ENCODE results near the gene ITPKB.
A peak's percentile ranks its signal among the peaks of the same experiment; 100 is the strongest.
"Not testable (repeated sequence)": the region's sequence is repeated elsewhere in the genome, so short reads cannot be mapped to it uniquely, and the experiment has no call there.

Gene ITPKB

DNA sequence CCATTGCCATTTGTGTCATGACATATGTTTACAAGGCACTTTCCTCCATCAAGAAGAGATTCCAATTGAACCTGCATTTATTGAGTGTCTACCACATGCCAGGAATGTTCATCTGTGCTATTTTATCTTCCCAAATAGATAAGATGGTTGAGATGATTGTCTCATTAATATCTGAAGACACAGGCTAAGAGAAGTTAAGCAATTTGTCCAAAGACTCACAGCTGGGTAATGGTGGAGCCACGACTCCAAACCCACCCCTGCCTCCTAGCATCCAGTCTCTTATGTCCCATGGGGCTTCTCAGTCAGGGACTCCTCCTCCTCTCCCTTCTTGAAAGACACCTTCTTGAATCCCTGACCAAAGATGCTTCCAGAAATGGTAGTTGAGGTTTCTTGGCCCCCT lies 122.4 kb downstream of the ITPKB start:
- DNase-seq, result no peak

DNA sequence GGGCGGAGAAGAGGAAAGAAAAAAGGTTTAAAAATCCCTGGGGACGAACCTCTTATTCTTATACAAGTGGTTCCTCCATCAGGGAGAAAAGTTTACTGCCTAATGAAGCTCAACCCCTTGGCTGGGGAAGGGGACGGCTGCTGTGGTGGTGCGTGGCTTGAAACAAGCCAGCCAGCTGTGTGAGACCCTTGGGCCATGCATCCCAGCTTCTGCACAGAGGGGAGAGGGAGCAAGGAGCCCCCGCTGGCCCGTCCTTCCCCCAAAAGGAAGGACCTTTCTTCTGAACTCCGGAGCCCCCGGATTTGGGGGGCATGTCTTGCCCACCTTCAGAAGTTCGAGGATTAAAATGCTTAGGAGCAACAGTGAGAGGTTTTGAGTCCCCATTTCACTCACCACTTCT lies 123.2 kb downstream of the ITPKB start:
- DNase-seq, result no peak

DNA sequence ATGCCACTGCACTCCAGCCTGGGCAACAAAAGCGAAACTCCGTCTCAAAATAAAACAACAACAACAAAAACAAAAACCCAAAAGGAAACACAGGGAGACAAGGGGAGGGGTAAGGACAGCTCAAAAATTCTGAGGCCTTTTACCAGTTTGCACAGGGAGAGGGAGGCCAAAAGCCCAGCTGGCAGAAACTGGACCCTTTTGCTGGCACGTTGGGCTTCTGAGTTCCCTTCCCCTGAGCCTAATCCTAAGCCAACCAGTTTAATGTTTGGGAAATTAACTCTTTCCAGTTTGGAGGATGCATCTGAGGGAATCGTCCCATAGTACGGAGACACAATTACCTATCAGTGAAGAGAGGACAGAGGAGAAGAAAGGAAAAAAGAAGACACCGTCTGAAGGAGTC lies 127.1 kb downstream of the ITPKB start:
- DNase-seq, result not testable (repeated sequence)

DNA sequence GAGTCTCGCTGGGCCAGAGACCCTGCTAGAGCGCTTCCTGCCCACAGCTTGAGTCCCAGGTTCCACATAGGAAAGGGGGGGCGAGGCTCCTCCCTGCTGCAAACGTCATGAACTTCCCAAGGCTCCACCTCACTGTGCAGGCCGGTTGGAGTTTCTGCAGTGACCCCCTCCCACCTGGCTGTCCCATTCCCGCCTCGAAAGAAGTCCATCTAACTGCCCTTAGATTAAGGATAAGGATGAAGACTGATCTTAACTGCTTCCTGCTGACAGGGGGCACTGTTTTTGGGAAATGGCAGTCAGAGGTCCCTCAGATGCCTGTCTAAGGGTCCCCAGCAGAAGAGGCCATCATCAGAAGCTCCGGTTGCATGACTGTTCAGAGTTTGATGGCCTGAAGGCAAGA lies 127.8 kb downstream of the ITPKB start:
- DNase-seq, result no peak

DNA sequence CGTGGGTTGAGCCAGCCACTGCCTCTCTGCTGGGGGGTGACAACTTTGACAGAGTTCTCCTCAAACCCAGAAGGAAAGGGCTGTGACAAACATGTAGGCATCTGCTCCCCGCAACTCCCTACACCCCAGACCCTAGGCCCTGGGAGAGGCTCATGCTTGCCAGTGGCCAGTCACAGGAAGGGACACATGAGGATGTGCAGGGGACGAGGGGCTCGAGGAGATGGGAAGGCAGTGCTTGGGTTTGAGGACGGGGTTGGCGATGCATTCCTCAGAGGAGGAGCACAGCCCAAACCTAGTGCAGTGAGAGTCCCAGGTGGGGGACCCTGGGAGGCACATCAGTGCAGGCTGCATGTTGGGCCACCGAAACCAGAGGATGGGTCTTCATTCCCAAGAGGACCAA lies 128.4 kb downstream of the ITPKB start:
- DNase-seq, result no peak

DNA sequence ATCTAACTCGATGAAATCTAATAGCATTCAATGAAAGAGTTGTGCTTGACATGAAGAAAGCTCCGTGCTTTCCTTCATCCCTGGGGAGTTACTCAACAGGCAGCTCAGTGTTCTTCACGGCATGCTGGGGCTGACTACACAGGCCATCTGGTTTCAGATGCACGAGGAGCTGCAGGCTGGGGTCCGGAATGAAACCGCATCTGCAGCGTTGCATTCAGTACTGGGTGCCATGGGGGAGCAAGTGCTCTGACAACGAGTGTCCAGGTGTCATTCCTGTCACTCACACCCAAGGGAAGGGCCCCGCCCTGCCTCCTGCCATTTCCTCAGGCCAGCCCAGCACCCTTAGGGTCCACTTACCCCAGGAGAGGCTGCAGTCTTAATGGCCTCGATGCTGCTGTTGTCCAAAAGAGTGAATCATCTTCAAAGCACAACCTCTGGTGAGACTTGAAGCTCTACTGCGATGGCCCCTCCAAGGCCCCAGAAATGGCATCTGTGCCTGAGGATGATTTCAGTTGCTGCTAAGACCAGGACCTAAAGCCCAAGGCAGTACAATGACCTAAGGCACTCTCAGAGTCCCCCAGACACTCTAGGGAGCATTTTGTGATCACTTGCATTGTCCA lies 129.1 kb downstream of the ITPKB start:
- no peak for DNase-seq

DNA sequence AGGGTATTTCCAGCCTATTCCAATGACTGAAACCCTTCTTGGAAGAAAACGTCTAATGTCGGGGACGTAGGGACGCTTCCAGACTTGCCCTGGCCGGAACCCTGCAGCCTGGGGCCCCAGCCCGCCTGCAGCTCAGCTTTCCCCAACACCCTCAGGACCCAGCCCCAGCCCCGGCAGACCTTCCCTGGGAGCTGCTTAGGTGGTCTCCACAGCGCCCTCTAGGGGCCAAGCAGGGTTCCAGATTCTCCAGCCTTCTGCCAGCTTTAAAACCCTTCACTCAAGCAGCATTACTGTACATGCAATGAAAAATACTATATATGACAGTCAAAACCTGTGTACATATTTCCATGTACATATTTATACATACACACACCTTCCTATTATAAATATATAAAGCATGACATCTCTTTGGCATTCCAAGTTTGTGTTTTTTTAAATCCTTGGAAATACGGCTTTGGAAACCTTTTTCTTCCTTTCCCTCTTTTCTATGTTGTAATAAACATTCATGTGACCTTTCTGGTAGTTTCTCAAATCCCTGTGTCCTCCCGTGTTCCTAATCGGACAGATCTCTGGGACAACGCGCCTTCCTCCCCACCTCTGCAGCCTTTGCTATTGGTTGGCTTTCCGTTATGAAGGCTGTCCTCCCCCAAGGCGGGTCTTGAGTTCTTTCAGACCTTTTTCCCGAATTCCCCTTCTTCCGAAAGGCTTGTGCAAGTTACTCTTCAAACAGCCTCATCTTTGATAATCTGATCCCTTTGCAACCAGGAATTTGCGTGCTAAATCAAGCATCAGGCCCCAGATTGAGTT lies 130.2 kb downstream of the ITPKB start:
- peak; percentile 56 for DNase-seq

DNA sequence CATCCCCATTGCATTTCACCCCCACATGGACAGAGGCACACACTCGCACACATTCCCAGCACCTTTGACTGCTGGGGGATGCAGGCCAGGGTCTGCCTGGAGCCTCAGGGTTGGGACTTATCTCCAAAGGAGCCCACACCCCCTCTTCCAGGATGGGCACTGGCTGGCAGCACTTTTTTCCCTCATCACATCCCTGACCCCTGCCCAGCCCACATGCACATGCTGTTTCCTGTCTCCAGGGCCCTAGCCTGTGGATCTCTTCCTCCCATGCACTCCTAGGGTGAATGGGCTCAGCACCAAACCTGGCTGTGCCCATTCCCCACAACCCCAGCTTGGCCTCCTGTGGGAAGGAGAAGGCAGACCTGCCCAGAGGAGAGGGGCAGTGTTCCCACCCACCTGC lies 131.3 kb downstream of the ITPKB start:
- DNase-seq, result no peak

DNA sequence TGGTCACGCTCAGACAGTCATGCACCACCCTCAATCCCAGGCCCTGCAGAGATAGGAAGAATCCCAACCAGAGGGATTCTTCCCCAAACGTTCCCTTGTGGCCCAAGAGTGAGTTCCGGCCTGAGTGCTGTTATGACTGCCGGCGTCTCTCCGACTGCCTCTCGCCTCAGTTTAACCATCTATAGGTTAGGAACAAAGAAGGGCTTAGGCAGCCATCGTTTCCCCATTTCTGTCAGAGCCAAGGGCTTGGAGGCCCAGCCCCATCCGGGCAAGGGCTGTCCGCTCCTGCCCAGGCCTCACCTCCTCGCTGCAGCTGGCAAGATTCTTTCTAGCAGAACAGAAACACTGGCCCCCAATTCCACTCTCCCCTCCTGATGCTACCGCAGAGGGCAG lies 131.8 kb downstream of the ITPKB start:
- DNase-seq, result no peak

DNA sequence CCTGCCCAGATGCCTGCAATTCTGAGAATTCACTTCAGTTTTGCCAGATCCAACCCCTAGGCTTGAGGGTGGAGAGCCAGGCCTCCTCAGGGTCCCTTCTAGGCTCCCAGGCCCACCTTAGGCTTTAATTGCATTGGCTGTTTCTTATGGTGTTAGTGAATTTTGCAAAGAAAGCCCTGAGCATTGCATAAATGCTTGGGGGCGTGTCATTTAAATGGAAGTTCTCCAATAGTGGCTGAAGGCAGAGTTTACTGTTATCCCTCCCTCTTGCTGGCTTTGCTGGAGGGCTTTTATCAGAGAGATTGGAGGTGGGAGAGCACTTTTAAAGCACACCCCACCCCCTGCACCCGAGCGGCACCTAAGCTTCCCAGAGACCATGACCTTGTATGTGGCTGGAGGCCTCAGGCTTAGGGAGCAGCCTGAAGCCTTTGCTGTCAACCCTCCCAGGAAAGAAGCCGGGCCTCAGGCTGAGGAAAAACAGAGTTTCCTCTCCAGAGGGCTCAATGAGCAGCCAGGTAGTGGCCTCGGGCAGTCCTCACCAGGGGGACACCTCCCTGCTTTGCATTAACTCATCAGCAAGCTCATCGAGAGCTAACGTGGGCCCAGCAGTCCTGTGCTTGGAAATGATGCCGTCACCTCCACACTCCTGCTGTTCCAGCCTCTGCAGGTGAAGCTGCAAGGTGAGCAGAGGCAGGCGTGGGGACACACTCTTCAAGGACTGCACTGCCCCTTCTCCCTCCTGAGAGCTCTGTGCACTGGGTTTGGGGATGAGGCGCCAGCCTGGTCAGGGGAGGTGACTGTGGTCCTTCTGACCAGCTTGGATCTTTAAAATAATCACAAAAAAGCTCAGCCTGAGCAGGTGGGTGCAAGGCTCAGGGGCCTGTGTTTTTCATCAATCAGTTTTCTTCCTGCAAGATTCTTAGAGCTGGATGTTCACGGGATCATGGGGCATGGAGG lies 132.5 kb downstream of the ITPKB start:
- DNase-seq, result no peak

DNA sequence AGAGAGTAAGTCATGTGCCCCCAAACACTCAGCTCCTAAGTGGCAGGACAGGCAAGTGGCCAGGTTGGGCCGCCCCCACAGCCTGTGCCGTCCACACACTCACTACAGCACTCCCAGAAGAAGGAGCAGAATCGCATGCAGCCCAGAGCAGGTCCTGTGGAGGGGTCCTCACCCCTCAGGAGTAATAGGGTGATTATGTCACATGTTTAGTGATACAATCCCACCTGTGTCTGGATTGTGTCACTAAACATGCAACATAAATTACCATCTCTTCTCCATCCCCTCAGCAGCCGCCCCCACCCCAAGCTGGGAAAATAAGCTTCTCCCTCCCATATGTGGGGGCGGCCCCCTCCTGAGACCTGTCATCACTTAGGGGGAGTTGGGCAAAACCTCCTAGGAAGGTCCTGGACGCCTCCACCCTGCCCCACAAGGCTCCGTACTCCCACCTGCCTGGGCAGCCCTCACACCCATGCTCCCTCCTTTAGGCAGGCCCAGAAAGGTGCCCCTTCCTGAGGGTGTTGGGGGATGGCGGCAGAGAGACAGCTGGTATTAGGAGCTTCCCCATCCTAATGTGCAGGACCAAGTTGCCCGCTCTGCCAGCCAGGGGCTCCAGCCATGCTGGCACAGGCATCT lies 133.6 kb downstream of the ITPKB start:
- DNase-seq, result no peak

DNA sequence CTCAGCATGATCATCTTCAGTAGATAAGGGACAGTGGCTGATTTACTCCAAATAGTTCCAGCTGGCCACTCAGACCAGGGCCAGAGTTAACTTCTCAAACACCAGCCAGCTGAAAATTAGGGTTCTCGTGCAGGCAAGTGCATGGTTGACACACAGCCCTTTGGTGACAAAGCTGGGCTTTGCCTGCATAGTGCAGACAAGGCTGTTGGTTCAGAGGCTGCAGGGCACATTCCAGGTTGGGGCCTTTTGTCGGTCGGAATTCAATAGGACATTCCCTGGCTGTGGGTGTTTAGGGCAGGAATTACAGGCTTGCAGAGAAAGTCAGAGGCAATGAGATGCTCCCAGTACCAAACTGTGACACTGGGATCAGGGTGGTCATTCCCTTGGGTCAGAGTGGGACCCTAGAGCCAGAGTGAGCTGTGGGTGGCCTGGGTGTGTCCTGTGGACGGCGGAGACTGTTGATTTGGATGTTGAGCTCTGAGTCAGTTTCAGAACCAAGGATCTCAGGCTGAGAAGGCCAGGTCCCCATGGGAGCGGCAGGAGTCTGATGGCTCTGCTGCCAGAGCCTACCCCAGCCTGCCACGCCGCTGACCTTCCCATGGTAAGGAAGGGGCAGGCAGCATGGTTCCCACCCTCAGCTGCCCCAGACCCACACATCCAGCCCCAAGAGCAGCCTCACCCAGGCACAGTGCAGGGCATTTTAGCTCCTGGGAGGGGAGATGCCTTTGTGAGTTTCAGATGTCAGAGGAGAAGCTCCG lies 134.3 kb downstream of the ITPKB start:
- DNase-seq, result peak; percentile 12

DNA sequence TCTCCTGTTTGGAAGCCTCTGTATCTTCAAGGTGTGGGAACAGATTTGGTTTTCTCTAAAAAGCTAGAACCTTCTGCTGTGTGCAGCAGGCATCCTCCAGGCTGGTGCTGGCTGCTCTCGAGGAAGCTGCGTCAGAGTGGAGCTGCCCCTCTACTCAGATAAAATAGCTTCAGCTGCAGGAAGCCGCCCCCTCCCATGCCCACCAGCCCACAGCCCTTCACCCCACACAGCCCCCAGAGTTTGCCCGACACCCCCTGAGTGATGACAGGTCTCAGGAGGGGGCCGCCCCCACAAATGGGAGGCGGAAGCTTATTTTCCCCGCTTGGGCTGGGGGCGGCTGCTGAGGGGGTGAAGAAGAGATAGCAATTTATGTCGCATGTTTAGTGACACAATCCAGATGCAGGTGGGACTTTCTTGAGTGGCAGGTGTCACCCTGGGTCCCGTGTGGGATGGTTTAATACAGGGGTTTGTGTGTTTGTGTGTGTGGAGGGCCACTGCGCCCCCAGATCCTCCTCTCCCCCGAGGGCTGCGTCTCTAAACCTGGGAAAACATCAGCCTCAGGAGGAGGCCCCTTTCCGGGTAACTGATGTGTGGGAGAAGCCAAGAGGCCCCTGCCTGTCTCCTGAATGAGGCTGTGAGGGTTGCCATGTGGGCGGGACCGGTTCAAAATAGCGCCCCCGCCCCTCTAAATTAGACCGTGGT lies 135.1 kb downstream of the ITPKB start:
- DNase-seq, result no peak

DNA sequence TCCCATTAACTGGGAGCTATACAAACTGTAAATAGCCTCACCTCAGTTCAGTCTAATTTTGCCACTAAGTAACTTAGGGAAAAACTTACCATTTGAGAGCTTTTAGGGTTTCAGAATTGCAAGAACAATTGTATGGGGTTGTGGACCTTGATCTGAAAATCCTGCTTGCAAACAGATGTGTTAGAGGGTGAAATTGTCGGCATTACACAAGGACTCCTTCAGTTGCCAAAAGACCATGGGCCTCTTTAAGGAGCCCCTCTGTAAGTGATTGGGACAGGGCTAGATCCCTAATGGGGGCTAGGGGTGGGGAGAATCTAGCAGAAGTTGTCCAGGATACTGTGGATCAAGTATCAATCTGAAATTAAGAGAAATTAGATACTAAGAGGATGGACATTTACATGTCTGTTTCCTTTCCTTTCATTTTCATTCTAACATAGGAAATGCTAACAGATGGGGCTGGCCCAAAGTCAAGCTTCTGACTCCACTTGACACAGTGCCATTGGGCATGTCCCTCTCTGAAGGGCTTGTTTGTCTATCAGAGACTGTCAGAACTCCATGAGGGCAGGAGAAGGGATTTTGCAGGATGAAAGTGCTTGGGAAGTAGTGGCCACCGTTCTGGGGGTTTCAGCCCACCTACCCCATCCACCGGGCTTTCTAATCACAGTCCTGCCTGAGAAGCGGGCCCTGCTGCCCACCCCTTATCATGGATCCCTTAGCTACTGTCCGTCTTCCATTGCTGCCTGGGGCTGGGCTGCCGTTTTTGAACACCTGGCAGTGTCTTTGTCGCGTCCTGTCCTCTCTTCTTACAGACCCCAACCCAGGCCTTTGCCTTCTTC lies 135.8 kb downstream of the ITPKB start:
- DNase-seq, result peak; percentile 58

DNA sequence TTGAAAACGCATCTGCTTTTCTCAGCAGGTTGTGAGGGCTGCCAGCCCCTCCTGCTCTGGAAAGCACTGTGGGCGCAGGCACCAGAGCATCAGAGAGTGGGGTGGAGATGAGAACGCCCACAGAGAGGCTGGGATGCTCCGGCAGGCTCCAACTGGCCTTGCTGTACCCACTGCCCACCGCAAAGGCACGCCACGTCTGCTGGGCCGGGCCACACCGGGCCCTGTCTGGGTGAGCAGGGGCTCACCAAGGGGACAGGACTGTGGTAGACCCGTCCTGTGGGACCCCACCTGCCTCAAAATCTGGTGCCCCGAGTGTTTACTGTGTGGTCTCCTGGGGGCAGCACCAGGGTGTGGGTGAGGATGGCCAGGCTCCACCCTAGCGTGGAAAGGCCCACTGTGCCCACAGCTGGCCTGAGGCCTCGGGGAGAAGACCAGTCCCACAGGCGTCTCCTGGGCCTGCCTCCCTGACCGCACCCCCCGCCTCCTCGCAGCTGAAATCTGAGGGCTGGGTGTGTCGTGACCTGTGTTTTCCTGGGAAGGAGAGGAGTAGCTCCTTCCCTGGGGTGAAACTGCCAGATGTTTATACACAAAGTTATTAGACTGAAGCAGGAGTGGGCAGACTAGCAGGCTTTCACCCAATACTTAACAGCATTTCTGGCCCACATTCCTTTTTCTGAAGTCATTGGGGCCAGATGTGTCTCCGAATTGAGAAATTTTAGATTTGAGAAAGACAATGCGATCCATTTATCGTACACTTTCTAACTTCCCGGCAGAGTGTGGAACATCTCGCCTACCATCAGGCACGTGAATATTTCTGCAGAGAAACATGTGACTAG lies 136.7 kb downstream of the ITPKB start:
- DNase-seq, result peak; percentile 79

DNA sequence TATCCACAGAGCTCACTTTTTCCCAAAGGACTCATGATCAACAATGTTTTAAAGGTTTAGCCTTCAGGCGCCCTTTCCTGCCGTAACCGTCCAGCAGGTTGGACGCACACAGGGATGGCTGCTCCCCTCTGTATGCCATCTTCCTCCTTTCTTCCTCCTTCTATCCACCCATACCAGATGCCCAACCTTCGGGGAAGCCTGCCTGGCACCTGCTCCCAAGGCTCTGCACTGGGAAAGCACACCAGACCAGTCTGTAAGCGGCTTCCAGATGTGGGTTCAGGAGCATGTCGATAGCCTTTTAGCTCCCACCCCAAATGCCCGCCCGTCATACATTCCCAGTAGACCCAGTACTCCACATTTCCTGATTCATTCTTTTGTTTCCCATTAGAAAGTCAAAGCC lies 137.6 kb downstream of the ITPKB start:
- DNase-seq, result no peak

DNA sequence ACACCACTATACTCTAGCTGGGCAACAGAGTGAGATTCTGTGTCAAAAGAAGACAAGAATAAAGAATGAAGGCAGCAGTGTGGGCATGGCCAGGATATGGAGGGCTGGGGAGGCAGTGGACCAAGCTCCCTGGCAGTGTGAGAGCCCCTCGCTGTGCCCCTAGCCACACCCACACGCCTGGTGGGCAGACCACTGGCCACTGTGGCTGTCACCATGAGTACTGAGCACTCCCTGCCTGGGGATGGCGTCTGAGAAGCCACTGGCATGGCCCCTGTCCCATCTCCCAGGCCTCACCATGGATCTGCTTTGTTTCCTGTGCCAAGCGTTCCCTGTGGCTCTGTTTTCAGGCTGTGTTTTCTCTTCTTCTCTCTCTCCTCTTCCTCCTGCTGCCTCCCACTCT lies 138.8 kb downstream of the ITPKB start:
- DNase-seq, result no peak

DNA sequence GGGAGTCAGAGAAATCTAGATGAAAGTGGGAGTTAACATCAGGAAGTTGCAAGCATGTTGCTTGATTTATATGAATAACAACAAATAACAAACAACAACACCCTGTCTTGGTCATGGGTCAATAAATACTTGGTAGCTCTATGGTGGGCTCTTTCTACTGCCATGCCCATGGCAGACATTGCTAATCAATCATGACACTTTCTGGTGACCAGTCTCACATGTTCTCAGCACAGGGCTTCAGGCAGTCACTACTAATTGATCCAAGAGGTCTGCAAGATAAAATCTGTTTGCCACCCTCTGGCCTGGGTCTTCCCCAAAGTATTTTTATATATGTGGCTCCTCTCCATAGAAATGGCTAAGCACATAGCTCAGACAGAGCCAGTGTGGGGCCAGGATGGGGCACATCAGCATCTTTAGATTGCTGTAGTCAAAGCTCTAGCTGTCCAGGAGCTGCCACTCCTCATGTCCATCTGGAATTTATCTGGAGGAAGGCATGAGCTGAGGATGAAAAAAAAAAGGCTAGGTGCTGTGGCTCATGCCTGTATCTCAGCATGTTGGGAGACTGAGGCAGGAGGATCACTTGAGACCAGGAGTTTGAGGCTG lies 139.3 kb downstream of the ITPKB start:
- DNase-seq, result no peak

DNA sequence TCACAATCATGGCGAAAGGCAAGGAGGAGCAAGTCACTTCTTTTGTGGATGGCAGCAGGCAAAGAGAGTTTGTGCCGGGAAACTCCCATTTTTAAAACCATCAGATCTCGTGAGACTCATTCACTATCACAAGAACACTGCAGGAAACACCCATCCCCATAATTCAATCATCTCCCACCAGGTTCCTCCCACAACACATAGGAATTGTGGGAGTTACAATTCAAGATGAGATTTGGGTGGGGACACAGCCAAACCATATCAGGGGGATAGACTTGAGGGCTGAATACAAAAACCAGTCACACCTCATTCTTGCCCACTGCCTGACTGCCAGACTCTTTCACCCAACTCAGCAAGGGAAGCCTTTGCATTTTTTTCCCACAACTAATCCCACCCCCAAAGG lies 140.1 kb downstream of the ITPKB start:
- not testable (repeated sequence) for DNase-seq
